Upper lobe of left lung (tissue), 4 donors: ENCODE measurements around the gene EEPD1.

Source experiments
- POLR2A ChIP-seq, 4 donors: fragments of 450-650 bp; IDR thresholded peaks; one replicate each; pipeline ENCODE4 v1.5.1; 2016 to 2017; ENCODE audit warnings: antibody characterized with exemption in 4 of 4, mild to moderate bottlenecking in 2 of 4
- POLR2AphosphoS5 ChIP-seq, 2 donors: sonication (generic); formaldehyde crosslinking; IDR thresholded peaks; one replicate each; pipeline ENCODE4 v1.5.1; 2017; ENCODE audit warnings: antibody characterized with exemption in 2 of 2
- TF ChIP-seq, protein P1 (sequence below), 6 experiments: fragments of 450-650 bp in 4 of 6; fragments of 200-600 bp in 2 of 6; sonication (generic) in 2 of 6; IDR thresholded peaks; one replicate each; pipeline ENCODE4 v1.5.1; 2016 to 2019; ENCODE audit warnings: antibody characterized with exemption in 6 of 6

DNA sequence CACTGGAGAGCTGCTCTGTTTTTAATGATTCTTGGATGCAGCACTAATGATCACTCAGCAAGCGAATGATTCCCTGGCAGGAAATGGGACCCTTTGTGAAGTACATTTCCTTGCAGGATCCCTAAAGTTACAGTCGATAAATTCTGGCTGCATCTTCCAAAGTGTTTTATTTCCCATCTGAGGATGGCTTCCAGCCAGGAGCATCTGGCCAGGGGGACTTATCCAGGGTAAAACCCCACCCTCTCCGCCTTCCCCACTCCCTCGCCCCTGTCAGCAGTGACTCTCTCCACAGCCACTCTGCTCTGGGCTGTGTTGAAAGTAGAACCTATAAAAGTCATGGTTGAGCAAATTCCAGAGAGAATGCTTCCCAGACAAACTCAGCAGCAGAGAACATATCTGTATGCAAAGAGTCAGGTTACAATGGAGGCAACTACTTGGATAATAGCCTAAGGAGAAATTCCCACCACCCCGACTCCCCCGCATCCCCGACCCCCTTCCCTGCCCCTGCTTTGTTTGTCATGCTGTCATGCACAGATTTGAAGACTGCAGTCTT lies 125.6 kb downstream of the EEPD1 start:
- TF ChIP-seq, protein P1, sequence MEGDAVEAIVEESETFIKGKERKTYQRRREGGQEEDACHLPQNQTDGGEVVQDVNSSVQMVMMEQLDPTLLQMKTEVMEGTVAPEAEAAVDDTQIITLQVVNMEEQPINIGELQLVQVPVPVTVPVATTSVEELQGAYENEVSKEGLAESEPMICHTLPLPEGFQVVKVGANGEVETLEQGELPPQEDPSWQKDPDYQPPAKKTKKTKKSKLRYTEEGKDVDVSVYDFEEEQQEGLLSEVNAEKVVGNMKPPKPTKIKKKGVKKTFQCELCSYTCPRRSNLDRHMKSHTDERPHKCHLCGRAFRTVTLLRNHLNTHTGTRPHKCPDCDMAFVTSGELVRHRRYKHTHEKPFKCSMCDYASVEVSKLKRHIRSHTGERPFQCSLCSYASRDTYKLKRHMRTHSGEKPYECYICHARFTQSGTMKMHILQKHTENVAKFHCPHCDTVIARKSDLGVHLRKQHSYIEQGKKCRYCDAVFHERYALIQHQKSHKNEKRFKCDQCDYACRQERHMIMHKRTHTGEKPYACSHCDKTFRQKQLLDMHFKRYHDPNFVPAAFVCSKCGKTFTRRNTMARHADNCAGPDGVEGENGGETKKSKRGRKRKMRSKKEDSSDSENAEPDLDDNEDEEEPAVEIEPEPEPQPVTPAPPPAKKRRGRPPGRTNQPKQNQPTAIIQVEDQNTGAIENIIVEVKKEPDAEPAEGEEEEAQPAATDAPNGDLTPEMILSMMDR (IDR thresholded peaks at IDR 0.05): no peak
- TF ChIP-seq POLR2A (IDR thresholded peaks at IDR 0.05): no peak
- TF ChIP-seq POLR2AphosphoS5 (IDR thresholded peaks at IDR 0.05): no peak
